GM19035 (cell line): Measurements from ENCODE around the gene SLC12A7.

Source experiments
- ATAC-seq: cut with Tn5 transposase; IDR thresholded peaks from one replicate; pipeline ENCODE4 v1.9.1; 2021; ENCODE audit not compliant: unreplicated experiment

Gene SLC12A7

GRCh38 chr5:1112596-1113331 is 901 bp upstream of the SLC12A7 start:
- ATAC-seq: no peak

GRCh38 chr5:1111241-1111726 is 579 bp downstream of the SLC12A7 start:
- ATAC-seq: no peak

- ATAC-seq: no peak
Measured at GRCh38 chr5:1110307-1111240, 1.3 kb downstream of the SLC12A7 start.

GRCh38 chr5:1109542-1110306 is 2.1 kb downstream of the SLC12A7 start:
- no peak for ATAC-seq

DNA sequence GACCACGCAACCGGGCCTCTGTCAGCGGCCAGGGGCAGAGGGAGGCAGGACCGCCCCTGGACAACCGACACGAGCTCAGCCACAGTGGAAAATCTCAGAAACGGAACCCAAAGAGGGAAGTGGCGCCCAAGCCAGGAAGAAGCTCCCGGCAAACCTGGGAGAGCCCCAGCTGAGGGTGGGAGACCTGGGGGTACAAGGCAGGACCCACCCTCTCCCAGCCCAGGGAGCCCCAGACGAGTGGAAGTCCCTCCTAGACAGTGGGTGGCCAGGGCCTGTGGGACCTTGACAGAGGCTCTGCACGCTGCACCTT is 3.0 kb downstream of the SLC12A7 start:
- ATAC-seq: no peak

GRCh38 chr5:1108023-1108864 is 3.6 kb downstream of the SLC12A7 start:
- ATAC-seq: no peak

GRCh38 chr5:1107167-1108022 is 4.5 kb downstream of the SLC12A7 start:
- ATAC-seq: no peak

DNA sequence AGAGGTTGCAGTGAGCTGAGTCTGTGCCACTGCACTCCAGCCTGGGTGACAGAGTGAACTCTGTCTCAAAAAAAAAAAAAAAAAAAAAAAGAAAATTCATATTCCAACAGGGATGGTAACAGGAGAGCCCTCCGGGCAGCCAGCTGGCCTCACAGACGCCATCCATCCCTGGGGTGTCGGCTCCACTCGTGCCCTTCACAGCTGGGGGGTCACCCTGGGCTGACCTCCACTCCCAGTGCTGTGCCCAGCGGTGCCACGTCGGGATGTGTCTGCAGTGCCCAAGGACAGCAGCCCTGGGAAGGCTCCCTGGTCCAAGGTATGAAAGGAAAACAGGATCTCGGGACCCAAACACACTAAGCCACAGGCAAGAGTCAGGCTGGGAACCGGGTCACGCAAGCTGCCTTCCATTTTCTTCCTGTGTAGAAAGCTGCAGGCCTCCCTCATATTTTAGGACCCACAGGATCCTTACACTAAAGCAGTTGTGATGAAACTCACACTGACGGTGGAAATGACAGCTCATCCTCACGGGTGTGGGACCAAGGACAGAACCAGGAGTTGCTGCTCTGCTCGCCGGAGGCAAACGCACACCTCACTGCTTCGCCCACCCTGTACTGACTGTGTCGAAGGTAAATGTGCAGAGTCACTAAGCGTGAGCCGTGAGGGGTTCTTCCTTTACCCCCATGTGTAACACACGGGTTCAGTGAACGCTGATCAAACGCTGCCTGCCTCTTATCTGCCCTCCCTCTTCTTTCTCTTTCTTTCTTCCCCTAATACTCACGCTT is 5.3 kb downstream of the SLC12A7 start:
- no peak for ATAC-seq

GRCh38 chr5:1105350-1106265 is 6.3 kb downstream of the SLC12A7 start:
- ATAC-seq: no peak

GRCh38 chr5:1104327-1105006 is 7.4 kb downstream of the SLC12A7 start:
- ATAC-seq: no peak

DNA sequence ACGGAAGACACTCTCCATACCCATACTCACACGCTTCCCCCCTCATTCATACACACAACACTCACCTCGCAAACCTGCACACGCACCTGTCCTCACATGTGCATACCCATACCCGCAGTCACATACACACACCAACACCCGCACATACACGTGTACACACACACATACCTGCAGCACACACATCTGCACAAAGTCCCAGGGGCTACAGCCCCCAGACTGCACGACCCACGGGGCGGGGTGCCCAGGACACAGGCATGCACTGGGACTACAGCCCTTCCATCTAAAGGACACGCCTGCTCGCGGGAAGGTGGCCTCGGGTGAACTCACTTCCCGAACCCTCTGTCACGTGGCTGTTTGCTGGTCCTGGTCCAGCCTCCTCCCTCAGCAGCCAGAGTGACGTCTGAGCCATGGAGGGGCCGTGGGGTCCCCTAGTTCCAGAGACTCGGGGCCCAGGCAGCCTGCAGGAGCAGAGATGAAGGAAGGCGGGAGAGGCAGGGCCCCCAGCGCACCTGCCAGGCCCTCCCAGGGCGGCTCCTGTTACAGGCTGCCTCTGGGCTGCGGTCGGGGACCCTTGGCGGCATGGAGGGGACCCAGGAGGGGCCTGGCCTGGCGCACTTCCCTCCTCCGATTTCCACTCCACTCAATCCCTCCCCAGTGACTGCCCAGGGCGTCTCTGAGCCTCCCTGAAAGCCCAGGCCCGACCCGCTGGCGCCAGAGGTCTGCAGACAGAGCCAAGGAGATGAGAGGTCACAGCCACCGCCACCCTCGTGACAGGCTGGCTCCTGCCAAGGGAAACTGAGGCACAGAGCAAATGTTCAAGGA is 8.1 kb downstream of the SLC12A7 start:
- no peak for ATAC-seq

DNA sequence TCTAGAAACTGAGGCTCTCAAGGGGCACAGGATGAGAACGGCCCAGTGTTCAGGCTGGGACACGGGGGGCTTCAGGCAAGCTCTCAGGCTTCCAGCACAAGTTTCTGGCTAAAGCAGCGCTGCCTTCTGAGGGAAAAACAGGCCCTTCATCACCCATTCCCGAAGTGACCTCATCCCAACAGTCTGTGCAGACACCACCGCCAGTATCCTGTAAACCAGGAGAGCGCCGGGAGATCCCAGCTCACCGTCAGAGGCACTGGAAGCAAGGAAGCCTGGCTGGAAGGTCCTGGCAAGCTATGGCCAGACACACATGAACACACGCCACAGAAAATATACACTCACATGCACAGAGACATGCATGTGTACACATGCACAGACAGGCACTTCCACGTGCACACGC is 8.8 kb downstream of the SLC12A7 start:
- no peak for ATAC-seq

DNA sequence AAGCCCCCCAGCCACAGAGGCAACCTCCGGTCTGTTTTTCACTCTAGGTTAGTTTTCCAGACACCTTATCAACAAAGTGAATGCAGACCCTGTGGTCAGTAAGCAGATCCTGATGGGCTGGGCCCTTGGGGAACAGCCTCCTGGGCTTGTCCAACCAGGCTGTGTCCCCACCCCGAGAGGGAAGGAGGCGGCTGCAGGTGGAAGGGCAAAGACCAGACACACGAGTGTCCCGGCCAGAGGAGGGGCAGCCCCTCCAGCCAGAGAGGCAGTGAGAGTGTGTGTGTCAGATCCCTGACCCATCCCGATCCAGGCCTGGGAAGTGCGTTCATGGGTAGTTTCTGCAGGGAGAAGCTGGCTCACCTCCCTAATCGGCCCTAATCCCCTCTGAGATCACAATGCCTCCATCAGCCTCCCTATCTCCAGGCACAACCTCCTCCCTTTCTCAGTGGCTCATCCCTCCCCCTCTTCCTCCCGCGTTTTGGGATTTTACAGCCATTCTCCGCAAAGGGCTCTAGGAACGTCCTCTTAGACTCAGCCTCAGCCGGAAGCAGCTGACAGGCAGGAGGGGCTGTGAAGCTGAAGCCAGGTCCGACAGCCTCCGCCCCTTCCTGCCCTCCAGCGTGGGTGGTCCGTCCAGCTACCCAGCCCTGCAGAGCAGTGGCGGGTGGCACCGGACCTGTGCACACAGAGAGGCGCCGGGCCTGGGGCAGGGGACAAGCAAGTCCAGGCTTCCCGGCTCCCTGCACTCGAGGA is 9.7 kb downstream of the SLC12A7 start:
- no peak for ATAC-seq

DNA sequence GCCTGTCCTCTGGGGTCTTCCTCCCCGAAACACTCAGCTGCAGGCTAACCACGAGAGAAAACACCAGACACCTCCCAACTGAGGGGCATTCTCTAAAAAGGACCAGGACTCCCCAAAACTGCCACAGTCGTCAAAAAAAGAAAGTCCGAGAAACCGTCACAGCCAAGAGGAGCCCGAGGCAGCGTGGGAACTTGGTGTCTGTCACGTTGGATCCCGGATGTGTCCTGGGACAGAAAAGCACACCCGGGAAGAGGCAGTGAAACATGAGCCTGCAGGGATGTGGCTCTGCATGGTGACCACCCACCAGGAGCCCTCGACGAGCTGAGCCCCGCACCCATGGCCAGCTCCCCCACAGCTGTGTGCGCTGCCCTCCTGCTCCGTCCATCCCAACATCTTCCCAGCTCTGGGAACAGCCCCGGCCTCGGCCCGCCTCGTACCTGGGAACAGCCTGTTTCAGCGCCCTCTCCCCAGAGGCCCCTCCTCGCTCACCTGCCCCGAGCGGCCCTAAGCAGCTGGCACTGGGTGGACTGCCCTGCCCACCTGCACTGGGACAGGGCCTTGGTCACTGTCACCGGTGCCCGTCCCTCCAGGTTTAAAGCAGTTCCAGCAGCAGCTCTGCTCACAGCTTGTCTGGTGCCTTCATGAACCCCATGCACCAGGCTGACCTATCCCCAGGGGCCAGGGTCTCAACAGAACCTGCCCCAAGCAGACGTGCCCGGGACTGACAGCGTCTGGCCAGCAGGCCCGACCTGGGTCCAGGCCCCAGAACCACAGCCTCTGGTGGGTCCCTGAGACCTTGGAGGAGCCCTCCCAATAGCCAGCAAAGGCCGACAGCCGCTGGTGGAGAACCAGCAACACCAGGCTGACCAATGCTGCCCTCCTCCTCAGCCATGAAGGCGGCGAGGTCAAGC is 10.9 kb downstream of the SLC12A7 start:
- no peak for ATAC-seq
